Measurements from ENCODE around the gene TMEM87B. TPM values are rescaled to one million over a fixed set of nuclear protein-coding genes. Genes with fewer than 3 reads are reported as not detected.
"Not testable (repeated sequence)": the region's sequence is repeated elsewhere in the genome, so short reads cannot be mapped to it uniquely, and the experiment has no call there.

Gene TMEM87B
- total RNA-seq, 8 experiments from 2014 or later: 7.8 to 18.6 (median 15.5) TPM

DNA sequence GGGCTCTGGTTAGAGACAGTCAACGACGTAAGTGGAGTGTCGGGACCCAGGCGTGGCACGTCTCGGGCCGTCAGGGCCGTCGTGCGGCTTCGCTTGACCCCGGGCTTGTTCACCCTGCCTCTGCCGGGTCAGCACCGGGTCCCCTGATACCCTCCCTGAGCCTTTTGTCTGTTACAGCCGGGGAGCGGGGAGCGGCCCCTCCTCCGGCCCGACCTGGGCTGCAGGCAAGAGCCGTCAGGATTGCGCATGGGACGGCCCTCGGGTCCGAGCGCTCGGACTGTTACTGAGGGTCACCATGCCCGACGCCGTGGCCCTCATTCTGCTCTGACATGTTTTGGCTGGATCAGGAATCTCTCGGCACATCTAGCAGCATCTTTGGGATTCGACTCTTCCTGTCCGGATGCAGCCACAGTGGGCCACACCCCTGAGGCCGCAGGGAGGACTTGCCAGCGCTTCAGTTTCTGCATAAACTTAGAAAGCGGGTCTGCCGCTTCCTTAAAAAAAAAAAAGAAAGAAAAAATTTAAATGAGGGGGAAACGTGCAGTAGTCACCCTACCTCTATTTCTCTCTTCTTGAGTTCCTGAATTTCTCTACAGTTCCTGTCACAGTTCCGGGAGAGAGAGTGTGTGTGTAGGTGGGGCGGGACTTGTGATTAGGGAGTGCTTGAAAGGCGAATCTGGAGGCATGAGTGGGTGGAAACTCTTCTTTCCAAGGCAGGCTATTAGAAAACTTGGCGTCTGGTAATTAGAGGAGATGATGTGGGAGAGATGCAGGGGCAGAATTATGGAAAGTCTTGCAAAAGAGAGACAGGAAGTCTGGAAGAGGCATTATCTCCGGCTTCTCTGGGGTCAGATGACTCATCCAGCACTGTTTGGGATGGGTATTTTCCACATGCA lies 909 bp downstream of the TMEM87B start:
- peak in 3 of 8 experiments; percentile 4 to 11 (median 6) for ATAC-seq (replicated peaks in 6 of 8)
- WGBS, 10 experiments: 0 to 5% (median 0%) methylated on average over 1 to 16 of the region's 42 CpGs; no CpG with 5 or more reads in 1 of the 10 experiments
- in situ Hi-C loops (cut with MboI; ENCODE audit: low pct_unique_long_range_greater_than_20kb in 2 of 9, low sequenced_read_pairs in 9 of 9, unreplicated experiment in 9 of 9): loop anchor here in 1 of 9 experiments (25.0 kb wide), 1 partner anchor 431 kb away; the partner anchor contains the start of gene TTL
- H3K27ac ChIP-seq: peak overlapping the region; percentile 96
- peaks cover 7 to 9% of the 10 kb centered on the region in 2 donors for H3K4me1 ChIP-seq (replicated peaks in 1 of 2)
- H3K4me3 ChIP-seq: peak overlapping the region; percentile 80 to 91 (median 86)

DNA sequence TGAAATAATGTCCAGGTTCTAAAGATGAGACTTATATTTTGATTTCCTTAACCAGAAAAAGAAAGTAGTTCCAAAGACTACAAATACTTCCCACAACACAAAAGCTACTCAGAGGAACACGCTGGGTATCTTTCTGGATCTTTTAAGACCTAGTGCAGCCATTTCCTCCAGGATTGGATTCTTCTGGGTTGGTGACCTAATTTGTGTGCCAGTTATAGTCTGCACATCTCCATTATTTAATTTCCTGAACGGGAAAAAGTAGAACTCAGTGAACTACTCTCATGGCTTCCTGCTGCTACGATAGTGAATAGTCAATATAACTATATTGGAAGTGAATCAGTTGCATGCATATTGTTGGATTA lies 1.5 kb downstream of the TMEM87B start:
- Histone ChIP-seq H3K4me3 (peak overlapping the region; percentile 80 to 91 (median 86)), H3K4me1 (replicated peaks in 1 of 2) (peaks cover 7 to 9% of the 10 kb centered on the region in 2 donors), H3K27ac (no peak overlapping the region)
- 0 to 100% (median 70%) methylated on average over 1 to 3 of the region's 3 CpGs; no CpG with 5 or more reads in 4 of the 10 experiments for WGBS, 10 experiments
- in situ Hi-C loops (cut with MboI; ENCODE audit: low pct_unique_long_range_greater_than_20kb in 2 of 9, low sequenced_read_pairs in 9 of 9, unreplicated experiment in 9 of 9): loop anchor here in 1 of 9 experiments (25.0 kb wide), 1 partner anchor 431 kb away; the partner anchor contains the start of gene TTL
- no peak for ATAC-seq (replicated peaks in 6 of 8)

DNA sequence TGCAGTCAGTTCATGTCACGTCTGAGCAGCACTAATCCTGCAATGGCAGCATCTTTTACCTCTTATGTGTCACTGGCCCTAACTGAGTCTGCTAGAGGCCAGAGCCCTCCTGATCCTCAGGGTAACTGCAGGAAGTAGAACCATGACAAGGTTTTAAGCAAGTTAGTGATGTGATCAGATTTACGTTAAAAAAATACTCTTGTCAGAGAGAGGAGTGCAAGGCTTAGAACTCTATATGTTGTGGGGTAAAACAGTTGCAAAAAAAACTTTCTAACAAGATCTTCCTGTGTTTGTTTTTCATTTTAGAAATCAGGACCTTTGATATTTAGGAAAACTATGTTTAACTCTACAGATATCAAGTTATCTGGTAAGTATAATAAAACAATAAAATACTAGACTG lies 4.6 kb downstream of the TMEM87B start:
- in situ Hi-C loops (cut with MboI; ENCODE audit: low pct_unique_long_range_greater_than_20kb in 2 of 9, low sequenced_read_pairs in 9 of 9, unreplicated experiment in 9 of 9): loop anchor here in 1 of 9 experiments (25.0 kb wide), 1 partner anchor 428 kb away; the partner anchor contains the start of gene TTL
- peaks cover 7% of the 10 kb centered on the region in 2 donors for H3K4me1 ChIP-seq (replicated peaks in 1 of 2)
- H3K4me3 ChIP-seq: no peak overlapping the region
- WGBS, 10 experiments: 80 to 100% (median 82%) methylated on average over 1 to 2 of the region's 2 CpGs; no CpG with 5 or more reads in 5 of the 10 experiments
- no peak for ATAC-seq (replicated peaks in 6 of 8)
- H3K27ac ChIP-seq: no peak overlapping the region

DNA sequence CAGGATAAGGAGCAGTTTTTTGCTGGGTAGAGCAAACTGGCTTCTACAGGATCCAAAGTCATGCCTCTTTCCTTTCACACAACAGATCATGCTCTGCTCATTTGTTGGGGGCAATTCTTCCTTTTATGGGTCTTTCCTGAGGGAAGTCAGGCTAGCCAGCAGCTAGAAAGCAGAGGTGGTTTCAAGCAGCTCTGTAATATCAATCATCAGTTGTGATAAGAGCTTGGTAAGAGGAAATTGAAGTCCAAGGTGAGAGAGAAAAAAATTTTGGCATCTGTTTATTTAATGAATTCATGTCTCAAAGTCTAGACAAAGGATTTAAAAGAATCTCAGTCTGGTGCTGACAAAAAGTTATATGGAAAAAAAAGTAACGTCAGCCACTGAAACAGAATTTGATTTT lies 6.2 kb downstream of the TMEM87B start:
- H3K27ac ChIP-seq: no peak overlapping the region
- no peak for ATAC-seq (replicated peaks in 6 of 8)
- peaks cover 7% of the 10 kb centered on the region in 2 donors for H3K4me1 ChIP-seq (replicated peaks in 1 of 2)
- H3K4me3 ChIP-seq: no peak overlapping the region
- in situ Hi-C loops (cut with MboI; ENCODE audit: low pct_unique_long_range_greater_than_20kb in 2 of 9, low sequenced_read_pairs in 9 of 9, unreplicated experiment in 9 of 9): loop anchor here in 1 of 9 experiments (25.0 kb wide), 1 partner anchor 426 kb away; the partner anchor contains the start of gene TTL
- 80 to 100% (median 96%) methylated on average over 1 of the region's 1 CpG for WGBS, 10 experiments

DNA sequence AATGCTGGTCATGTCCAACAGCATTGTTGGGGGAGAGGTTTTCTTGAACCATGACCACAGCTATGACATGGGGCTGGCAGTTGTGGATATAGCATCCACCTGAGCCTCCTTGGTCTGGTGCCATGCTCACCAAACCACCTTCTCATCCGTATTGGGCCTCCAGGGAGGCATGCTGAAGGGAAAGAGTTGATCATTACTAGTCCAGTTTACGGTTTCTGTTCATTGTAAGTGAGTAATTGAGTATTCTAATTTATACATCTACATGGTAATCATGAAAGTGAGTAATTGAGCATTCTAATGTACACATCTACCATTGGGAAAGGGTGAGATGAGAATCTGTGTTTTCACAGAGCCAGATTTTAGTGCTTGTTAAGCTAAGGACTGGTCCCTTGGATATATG lies 6.8 kb downstream of the TMEM87B start:
- Histone ChIP-seq H3K4me3 (no peak overlapping the region), H3K27ac (no peak overlapping the region), H3K4me1 (replicated peaks in 1 of 2) (peaks cover 2 to 3% of the 10 kb centered on the region in 2 donors)
- no peak for ATAC-seq (replicated peaks in 6 of 8)
- 83 to 100% (median 100%) methylated on average over 1 to 2 of the region's 2 CpGs; no CpG with 5 or more reads in 3 of the 10 experiments for WGBS, 10 experiments
- in situ Hi-C loops (cut with MboI; ENCODE audit: low pct_unique_long_range_greater_than_20kb in 2 of 9, low sequenced_read_pairs in 9 of 9, unreplicated experiment in 9 of 9): loop anchor here in 1 of 9 experiments (25.0 kb wide), 1 partner anchor 425 kb away; the partner anchor contains the start of gene TTL

DNA sequence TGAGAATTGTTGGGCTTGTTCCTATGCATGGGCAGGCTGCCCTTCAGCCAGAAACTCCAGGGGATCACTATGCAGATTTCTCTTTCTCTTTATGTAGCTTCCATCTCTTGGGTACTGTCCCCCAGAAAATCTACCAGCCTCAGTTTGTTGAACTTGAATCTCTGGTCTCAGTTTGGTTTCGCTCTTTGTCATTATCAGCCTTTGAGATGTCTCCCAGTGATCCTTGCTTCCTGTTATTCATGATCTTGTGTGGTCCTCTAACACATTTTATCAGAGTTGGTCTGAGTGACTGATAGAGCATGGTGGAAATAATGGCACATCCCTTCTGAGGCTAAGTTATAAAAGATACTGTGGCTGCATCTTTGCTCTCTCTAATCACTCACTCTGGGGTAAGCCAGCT lies 7.8 kb downstream of the TMEM87B start:
- no peak overlapping the region for H3K27ac ChIP-seq
- no peaks in the 10 kb centered on the region for H3K4me1 ChIP-seq (replicated peaks in 1 of 2)
- H3K4me3 ChIP-seq: no peak overlapping the region
- in situ Hi-C loops (cut with MboI; ENCODE audit: low pct_unique_long_range_greater_than_20kb in 2 of 9, low sequenced_read_pairs in 9 of 9, unreplicated experiment in 9 of 9): loop anchor here in 1 of 9 experiments (25.0 kb wide), 1 partner anchor 424 kb away; the partner anchor contains the start of gene TTL
- WGBS, 10 experiments: 80 to 100% (median 100%) methylated on average over 1 of the region's 1 CpG; no CpG with 5 or more reads in 3 of the 10 experiments
- no peak for ATAC-seq (replicated peaks in 6 of 8)

DNA sequence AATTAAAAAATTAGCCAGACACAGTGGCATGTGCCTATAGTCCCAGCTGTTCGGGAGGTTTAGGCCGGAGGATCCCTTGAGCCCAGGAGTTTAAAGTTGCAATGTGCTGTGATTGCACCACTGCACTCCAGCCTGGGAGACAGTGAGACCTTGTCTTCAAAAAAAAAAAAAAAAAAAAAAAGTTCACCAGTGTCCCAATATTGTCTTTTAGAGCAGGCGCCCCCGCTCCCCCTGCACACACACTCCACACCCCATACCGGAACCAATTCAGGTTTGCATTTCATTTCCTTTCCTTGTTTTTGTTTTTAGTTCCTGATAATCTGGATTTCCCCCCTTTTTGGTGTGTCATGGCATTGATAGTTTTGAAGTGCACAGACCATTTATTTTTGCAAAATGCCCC lies 10.4 kb downstream of the TMEM87B start:
- 28 to 100% (median 85%) methylated on average over 1 to 5 of the region's 5 CpGs; no CpG with 5 or more reads in 3 of the 10 experiments for WGBS, 10 experiments
- no peak overlapping the region for H3K4me3 ChIP-seq
- H3K4me1 ChIP-seq (replicated peaks in 1 of 2): no peaks in the 10 kb centered on the region
- in situ Hi-C loops (cut with MboI; ENCODE audit: low pct_unique_long_range_greater_than_20kb in 2 of 9, low sequenced_read_pairs in 9 of 9, unreplicated experiment in 9 of 9): loop anchor here in 1 of 9 experiments (25.0 kb wide), 1 partner anchor 422 kb away; the partner anchor contains the start of gene TTL
- peak in 1 of 8 experiments; percentile 45 for ATAC-seq (replicated peaks in 6 of 8)
- no peak overlapping the region for H3K27ac ChIP-seq

DNA sequence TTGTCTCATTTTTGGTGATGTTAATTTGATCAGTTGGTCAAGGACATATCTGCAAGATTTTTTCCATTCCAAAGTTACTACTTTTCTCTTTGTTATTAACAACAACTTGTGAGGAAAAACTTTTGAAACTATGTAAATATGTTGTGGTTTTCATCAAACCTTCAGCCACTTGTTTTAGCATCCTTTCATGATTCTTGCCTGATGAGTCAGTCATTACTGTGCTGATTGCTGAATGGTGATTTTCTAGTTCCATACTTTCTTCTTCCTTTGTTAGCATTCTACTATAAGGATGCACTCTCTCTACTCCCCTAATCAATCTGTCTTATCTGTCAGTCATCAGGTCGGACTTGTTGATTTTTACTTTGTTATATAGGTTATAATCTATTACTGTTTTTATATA lies 10.9 kb downstream of the TMEM87B start:
- H3K4me3 ChIP-seq: no peak overlapping the region
- no peak overlapping the region for H3K27ac ChIP-seq
- peak in 2 of 8 experiments; percentile 89 to 94 for ATAC-seq (replicated peaks in 6 of 8)
- in situ Hi-C loops (cut with MboI; ENCODE audit: low pct_unique_long_range_greater_than_20kb in 2 of 9, low sequenced_read_pairs in 9 of 9, unreplicated experiment in 9 of 9): loop anchor here in 1 of 9 experiments (25.0 kb wide), 1 partner anchor 421 kb away; the partner anchor contains the start of gene TTL
- H3K4me1 ChIP-seq (replicated peaks in 1 of 2): no peaks in the 10 kb centered on the region
- 0 to 75% (median 44%) methylated on average over 1 of the region's 1 CpG; no CpG with 5 or more reads in 1 of the 10 experiments for WGBS, 10 experiments

DNA sequence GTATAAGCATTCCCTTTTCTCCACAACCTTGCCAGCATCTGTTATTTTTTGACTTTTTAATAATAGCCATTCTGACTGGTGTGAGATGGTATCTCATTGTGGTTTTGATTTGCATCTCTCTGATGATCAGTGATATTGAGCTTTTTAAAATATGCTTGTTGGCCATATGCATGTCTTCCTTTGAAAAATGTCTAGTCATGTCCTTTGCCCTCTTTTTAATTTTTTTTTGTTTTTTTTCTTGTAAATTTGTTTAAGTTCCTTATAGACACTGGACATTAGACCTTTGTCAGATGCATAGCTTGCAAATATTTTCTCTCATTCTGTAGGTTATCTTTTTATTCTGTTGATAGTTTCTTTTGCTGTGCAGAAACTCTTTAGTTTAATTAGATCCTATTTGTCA lies 14.7 kb downstream of the TMEM87B start:
- in situ Hi-C loops (cut with MboI; ENCODE audit: low pct_unique_long_range_greater_than_20kb in 2 of 9, low sequenced_read_pairs in 9 of 9, unreplicated experiment in 9 of 9): loop anchor here in 1 of 9 experiments (25.0 kb wide), 1 partner anchor 418 kb away; the partner anchor contains the start of gene TTL
- not testable (repeated sequence) for H3K27ac ChIP-seq; ATAC-seq (replicated peaks in 6 of 8); H3K4me1 ChIP-seq (replicated peaks in 1 of 2); H3K4me3 ChIP-seq

DNA sequence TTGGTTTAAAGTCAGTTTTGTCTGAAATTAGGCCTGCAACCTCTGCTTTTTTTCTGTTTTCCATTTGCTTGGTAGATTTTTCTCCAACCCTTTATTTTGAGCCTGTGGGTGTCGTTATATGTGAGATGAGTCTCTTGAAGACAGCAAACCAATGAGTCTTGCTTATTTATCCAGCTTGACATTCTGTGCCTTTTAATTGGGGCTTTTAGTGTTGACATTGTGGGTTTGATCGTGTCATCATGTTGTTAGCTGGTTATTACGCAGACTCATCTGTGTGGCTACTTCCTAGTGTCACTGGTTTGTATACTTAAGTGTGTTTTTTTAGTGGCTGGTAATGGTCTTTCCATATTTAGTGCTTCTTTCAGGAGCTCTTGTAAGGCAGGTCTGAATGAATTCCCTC lies 18.8 kb downstream of the TMEM87B start:
- H3K4me3 ChIP-seq: no peak overlapping the region
- in situ Hi-C loops (cut with MboI; ENCODE audit: low pct_unique_long_range_greater_than_20kb in 2 of 9, low sequenced_read_pairs in 9 of 9, unreplicated experiment in 9 of 9): loop anchor here in 1 of 9 experiments (25.0 kb wide), 1 partner anchor 413 kb away; the partner anchor contains the start of gene TTL
- 82 to 100% (median 100%) methylated on average over 1 to 3 of the region's 3 CpGs for WGBS, 10 experiments
- no peak overlapping the region for H3K27ac ChIP-seq
- H3K4me1 ChIP-seq (replicated peaks in 1 of 2): no peaks in the 10 kb centered on the region
- ATAC-seq (replicated peaks in 6 of 8): no peak

DNA sequence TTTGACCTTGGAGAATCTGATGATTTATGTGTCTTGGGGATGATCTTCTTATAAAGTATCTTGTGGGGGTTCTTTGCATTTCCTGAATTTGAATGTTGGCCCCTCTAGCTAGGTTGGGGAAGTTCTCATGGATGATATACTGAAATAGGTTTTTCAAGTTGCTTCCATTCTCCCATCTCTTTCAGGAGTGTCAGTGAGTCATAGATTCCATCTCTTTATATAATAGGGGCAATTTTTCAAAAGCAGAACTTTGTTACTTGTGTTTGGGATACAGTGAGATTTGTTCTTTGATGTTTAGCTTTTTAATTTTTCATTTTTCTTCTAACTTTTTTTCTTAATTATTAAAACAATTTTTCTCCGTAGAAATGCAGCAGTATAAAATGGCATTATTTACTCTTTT lies 19.4 kb downstream of the TMEM87B start:
- in situ Hi-C loops (cut with MboI; ENCODE audit: low pct_unique_long_range_greater_than_20kb in 2 of 9, low sequenced_read_pairs in 9 of 9, unreplicated experiment in 9 of 9): loop anchor here in 1 of 9 experiments (25.0 kb wide), 1 partner anchor 413 kb away; the partner anchor contains the start of gene TTL
- H3K4me3 ChIP-seq: no peak overlapping the region
- no peak for ATAC-seq (replicated peaks in 6 of 8)
- no peaks in the 10 kb centered on the region for H3K4me1 ChIP-seq (replicated peaks in 1 of 2)
- WGBS, 10 experiments: 41 to 100% (median 93%) methylated on average over 1 of the region's 1 CpG
- no peak overlapping the region for H3K27ac ChIP-seq

DNA sequence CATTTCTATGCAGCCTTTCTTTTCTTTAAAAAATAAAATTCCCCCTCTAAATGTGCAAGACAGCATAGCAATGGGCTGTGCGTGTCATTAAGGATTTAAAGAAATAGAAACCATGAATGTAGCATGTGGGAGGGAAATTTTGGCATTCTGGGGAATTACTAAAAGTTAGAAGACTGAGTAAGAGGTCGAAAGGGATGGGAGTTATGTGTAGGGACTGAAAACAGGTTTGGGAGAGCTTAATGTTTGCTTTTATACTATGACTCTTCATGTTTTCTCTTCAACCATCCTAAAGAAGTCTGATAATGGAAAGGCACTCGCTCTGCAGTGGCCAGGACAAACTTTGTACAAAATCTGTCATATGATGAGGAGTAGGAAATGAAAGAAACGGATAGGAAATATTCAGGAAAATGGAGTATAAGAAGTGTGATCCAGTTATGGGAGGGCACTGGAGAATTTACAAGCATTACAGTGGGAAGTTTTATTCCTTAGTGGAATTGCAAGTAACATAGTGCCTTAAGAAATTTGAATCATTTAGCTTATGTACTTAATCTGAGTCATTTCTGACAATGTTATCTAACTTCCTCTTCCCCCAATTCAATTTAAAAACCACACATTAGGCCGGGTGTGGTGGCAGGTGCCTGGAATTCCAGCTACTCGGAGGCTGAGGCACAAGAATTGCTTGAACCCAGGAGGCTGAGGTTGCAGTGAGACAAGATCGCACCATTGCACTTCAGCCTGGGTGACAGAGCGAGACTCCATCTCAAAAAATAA lies 20.6 kb downstream of the TMEM87B start:
- 17 to 100% (median 88%) methylated on average over 1 to 8 of the region's 8 CpGs for WGBS, 10 experiments
- Histone ChIP-seq H3K4me1 (replicated peaks in 1 of 2) (no peaks in the 10 kb centered on the region), H3K4me3 (no peak overlapping the region), H3K27ac (no peak overlapping the region)
- ATAC-seq (replicated peaks in 6 of 8): peak in 2 of 8 experiments; percentile 28 to 58
- in situ Hi-C loops (cut with MboI; ENCODE audit: low pct_unique_long_range_greater_than_20kb in 2 of 9, low sequenced_read_pairs in 9 of 9, unreplicated experiment in 9 of 9): no loop called here
